ENCODE data around the gene PIGT. TPM values are rescaled to one million over a fixed set of nuclear protein-coding genes. Genes with fewer than 3 reads are reported as not detected.

The PIGT gene
- total RNA-seq, 4 donors from 2014 or later = 28.7 to 89.2 (median 62.6) TPM

DNA sequence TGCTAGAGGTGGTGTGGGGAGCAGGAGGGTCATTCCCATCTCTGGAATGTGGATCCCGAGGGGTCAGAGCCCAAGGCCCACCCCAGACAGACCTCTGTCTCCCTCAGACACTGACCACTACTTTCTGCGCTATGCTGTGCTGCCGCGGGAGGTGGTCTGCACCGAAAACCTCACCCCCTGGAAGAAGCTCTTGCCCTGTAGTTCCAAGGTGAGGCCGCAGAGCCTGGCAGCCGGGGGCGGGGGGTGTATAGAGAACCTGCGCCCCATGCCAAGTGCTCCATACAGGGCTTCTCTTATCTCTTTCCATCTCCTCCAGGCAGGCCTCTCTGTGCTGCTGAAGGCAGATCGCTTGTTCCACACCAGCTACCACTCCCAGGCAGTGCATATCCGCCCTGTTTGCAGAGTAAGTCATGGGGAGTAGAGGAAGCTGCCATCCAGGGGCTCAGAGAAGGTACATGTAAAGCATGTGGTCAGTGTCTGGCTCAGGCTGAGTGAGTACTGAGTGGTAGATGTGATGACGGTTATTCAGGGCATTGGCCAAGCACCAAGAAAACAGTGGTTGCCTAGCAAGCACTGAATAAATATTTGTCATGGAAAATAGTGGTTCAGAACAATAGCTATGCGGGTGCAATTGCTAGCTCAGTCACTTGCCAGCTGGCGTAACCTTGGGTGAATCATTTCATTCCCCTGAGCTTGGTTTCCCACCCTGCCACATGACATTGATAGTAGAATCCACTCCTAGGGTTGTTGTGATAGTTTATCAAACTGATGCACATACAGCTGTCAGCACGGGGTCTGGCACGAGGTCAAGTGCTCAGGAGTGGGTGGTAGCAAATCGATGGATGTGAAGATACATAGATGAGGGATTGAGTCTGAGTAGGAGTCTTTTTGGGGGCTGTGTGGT is 3.5 kb downstream of the PIGT start:
- Histone ChIP-seq H3K4me3 (no peak overlapping the region), H3K27me3 (no peaks in the 10 kb centered on the region), H3K36me3 (no peaks in the 10 kb centered on the region), H3K27ac (peak overlapping the region; percentile 55 to 65), H3K4me1 (peaks cover 8 to 12% of the 10 kb centered on the region in 2 donors), H3K9me3 (no peaks in the 10 kb centered on the region)
- peak in 1 of 2 donors; percentile 21 for TF ChIP-seq POLR2A (IDR thresholded peaks at IDR 0.05)
- TF ChIP-seq, protein P1, sequence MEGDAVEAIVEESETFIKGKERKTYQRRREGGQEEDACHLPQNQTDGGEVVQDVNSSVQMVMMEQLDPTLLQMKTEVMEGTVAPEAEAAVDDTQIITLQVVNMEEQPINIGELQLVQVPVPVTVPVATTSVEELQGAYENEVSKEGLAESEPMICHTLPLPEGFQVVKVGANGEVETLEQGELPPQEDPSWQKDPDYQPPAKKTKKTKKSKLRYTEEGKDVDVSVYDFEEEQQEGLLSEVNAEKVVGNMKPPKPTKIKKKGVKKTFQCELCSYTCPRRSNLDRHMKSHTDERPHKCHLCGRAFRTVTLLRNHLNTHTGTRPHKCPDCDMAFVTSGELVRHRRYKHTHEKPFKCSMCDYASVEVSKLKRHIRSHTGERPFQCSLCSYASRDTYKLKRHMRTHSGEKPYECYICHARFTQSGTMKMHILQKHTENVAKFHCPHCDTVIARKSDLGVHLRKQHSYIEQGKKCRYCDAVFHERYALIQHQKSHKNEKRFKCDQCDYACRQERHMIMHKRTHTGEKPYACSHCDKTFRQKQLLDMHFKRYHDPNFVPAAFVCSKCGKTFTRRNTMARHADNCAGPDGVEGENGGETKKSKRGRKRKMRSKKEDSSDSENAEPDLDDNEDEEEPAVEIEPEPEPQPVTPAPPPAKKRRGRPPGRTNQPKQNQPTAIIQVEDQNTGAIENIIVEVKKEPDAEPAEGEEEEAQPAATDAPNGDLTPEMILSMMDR (IDR thresholded peaks at IDR 0.05) = no peak
- DNase-seq = peak; percentile 58 to 76
- intact Hi-C loops (cut with DNase I; ENCODE audit: low total_unique reads) = no loop called here

DNA sequence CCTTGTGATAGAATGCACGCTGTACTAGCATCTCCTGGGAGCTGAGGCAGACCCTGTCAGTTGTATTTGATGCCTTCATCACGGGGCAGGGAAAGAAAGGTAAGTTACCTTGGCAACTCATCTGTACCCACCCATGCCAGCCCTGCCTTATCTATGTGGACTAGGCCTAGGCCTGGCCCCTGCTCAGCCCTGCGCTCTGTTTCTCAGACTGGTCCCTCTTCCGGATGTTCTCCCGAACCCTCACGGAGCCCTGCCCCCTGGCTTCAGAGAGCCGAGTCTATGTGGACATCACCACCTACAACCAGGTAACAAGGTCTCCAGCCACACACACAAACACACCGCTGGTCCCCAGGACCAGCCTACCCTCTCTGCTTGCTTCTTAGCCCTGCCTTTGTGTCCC is 4.2 kb downstream of the PIGT start:
- no peak for DNase-seq
- peak overlapping the region; percentile 46 to 55 for H3K27ac ChIP-seq
- H3K36me3 ChIP-seq = no peaks in the 10 kb centered on the region
- no peak for TF ChIP-seq POLR2A (IDR thresholded peaks at IDR 0.05)
- TF ChIP-seq, protein P1 (IDR thresholded peaks at IDR 0.05) = no peak
- peaks cover 8 to 12% of the 10 kb centered on the region in 2 donors for H3K4me1 ChIP-seq
- no peaks in the 10 kb centered on the region for H3K9me3 ChIP-seq
- intact Hi-C loops (cut with DNase I; ENCODE audit: low total_unique reads) = no loop called here
- no peaks in the 10 kb centered on the region for H3K27me3 ChIP-seq
- no peak overlapping the region for H3K4me3 ChIP-seq

DNA sequence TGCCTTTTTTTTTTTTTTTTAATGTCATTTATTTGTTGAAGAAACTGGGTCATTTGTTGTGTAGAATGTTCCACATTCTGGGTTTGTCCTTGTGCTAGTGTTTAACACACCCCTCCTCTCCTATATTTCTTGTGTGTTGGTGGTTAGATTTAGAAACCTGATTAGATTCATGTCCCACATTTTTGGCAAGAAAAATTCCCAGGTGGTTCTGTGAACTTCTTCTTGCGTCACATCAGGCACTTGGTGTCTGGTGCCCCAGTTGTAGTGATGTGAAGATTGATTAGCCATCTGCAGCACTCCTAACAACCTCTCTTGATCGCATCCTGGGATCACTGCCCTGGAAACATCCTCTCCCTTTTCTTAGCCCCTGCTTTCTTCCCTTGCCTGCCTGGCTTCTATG is 7.8 kb downstream of the PIGT start:
- no peaks in the 10 kb centered on the region for H3K27me3 ChIP-seq
- TF ChIP-seq, protein P1 (IDR thresholded peaks at IDR 0.05) = no peak
- no peak for TF ChIP-seq POLR2A (IDR thresholded peaks at IDR 0.05)
- H3K4me1 ChIP-seq = no peaks in the 10 kb centered on the region
- no peaks in the 10 kb centered on the region for H3K36me3 ChIP-seq
- no peak overlapping the region for H3K4me3 ChIP-seq
- H3K27ac ChIP-seq = no peak overlapping the region
- intact Hi-C loops (cut with DNase I; ENCODE audit: low total_unique reads) = no loop called here
- DNase-seq = no peak
- no peaks in the 10 kb centered on the region for H3K9me3 ChIP-seq

DNA sequence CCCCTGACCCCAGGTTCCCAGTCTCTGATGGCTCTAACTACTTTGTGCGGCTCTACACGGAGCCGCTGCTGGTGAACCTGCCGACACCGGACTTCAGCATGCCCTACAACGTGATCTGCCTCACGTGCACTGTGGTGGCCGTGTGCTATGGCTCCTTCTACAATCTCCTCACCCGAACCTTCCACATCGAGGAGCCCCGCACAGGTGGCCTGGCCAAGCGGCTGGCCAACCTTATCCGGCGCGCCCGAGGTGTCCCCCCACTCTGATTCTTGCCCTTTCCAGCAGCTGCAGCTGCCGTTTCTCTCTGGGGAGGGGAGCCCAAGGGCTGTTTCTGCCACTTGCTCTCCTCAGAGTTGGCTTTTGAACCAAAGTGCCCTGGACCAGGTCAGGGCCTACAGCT is 9.6 kb downstream of the PIGT start:
- intact Hi-C loops (cut with DNase I; ENCODE audit: low total_unique reads) = no loop called here
- Histone ChIP-seq H3K36me3 (no peaks in the 10 kb centered on the region), H3K9me3 (no peaks in the 10 kb centered on the region), H3K4me1 (no peaks in the 10 kb centered on the region), H3K27me3 (no peaks in the 10 kb centered on the region), H3K27ac (no peak overlapping the region), H3K4me3 (no peak overlapping the region)
- TF ChIP-seq, protein P1 (IDR thresholded peaks at IDR 0.05) = no peak
- no peak for TF ChIP-seq POLR2A (IDR thresholded peaks at IDR 0.05)
- DNase-seq = no peak

DNA sequence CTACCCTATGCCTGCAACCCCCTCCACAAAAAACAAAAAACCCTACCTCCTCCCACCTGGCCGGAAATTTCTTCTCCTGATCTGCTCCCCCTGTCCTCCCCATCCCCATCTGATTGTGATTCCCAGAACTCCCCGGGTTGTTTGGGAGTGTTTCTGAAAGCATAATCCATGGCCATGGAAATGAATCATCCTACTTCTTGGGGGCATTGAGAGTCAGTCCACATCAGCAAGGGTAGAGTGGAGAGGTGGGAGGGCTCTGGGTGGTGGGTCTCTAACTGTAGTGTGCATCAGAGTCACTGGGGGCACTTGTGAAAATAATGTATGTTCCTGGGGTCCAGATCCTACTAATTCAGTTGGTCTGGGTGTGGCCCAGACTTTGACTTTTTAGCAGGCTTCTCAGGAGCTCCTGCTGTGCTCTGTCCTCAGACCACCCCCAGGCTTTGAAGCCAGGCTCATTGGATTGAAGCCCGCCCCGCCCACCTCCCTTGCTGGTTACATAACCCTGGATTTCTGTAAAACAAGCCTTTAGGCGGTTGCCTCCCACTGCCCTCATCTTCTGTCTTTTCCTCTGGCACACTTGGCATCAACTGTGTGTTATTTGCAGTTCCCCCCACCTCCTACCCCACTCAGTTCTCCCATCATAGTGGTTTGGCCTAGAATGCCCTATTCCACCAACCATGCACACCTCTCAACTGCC is 10.5 kb downstream of the PIGT start:
- H3K27ac ChIP-seq = no peak overlapping the region
- H3K4me1 ChIP-seq = no peaks in the 10 kb centered on the region
- no peak overlapping the region for H3K4me3 ChIP-seq
- intact Hi-C loops (cut with DNase I; ENCODE audit: low total_unique reads) = no loop called here
- H3K27me3 ChIP-seq = no peaks in the 10 kb centered on the region
- no peaks in the 10 kb centered on the region for H3K9me3 ChIP-seq
- H3K36me3 ChIP-seq = no peaks in the 10 kb centered on the region
- no peak for TF ChIP-seq POLR2A (IDR thresholded peaks at IDR 0.05)
- TF ChIP-seq, protein P1 (IDR thresholded peaks at IDR 0.05) = no peak
- DNase-seq = no peak

All from uterus (tissue), 4 donors.